ENCODE results near the gene STAT5A. TPM values are rescaled to one million over a fixed set of nuclear protein-coding genes. Genes with fewer than 3 reads are reported as not detected.
A peak's percentile ranks its signal among the peaks of the same experiment; 100 is the strongest.

Gene STAT5A
- total and polyA plus RNA-seq, 9 of the 15 experiments (the other 6 are each of a cell fraction or from before 2014, with no cell fraction given): 79.9 to 415 (median 196) TPM

- TF ChIP-seq VEZF1 (CRISPR knock-in tag; IDR thresholded peaks at IDR 0.05) (peak; percentile 66), ZFX (CRISPR knock-in tag; IDR thresholded peaks at IDR 0.05) (no peak), FOXK2 (conservative IDR thresholded peaks at IDR 0.05 in 1 of 2, IDR thresholded peaks at IDR 0.05 in 1 of 2; ENCODE audit: low read depth in 2 of 2) (peak in 1 of 2 experiments; percentile 59; a peak in 1 of 4 replicates), MECOM (CRISPR knock-in tag; IDR thresholded peaks at IDR 0.05) (0 out of 2 replicates have a peak, but pooled peaks have one; percentile 26), ZNF3 (CRISPR knock-in tag; IDR thresholded peaks at IDR 0.05) (no peak), ZNF347 (CRISPR knock-in tag; IDR thresholded peaks at IDR 0.05; ENCODE audit: low read depth) (no peak), CC2D1A (IDR thresholded peaks at IDR 0.05) (peak; percentile 89), TRIM24 (IDR thresholded peaks at IDR 0.05) (no peak), ZKSCAN1 (IDR thresholded peaks at IDR 0.05; ENCODE audit: low read depth, low read length) (peak; percentile 80), CREB3 (tag; conservative IDR thresholded peaks at IDR 0.05; ENCODE audit: low read depth) (no peak), MCM2 (IDR thresholded peaks at IDR 0.05; ENCODE audit: low read depth) (no peak), PTRF (tag; IDR thresholded peaks at IDR 0.05) (no peak), DACH1 (IDR thresholded peaks at IDR 0.05; ENCODE audit: partially characterized antibody) (no peak), SREBF2 (CRISPR knock-in tag; IDR thresholded peaks at IDR 0.05) (no peak), KAT8 (IDR thresholded peaks at IDR 0.05; ENCODE audit: low read depth) (no peak), SIX5 (IDR thresholded peaks at IDR 0.05; ENCODE audit: borderline replicate concordance in 1 of 2, insufficient read depth in 1 of 2, low read depth in 1 of 2, low read length in 2 of 2) (no peak), RUNX1 (IDR thresholded peaks at IDR 0.05; ENCODE audit: low read depth) (no peak), NR3C1 (CRISPR knock-in tag; IDR thresholded peaks at IDR 0.05) (no peak), MITF (IDR thresholded peaks at IDR 0.05) (no peak), MED1 (CRISPR knock-in tag; IDR thresholded peaks at IDR 0.05; ENCODE audit: borderline replicate concordance) (no peak)
- TF ChIP-seq, protein P1, sequence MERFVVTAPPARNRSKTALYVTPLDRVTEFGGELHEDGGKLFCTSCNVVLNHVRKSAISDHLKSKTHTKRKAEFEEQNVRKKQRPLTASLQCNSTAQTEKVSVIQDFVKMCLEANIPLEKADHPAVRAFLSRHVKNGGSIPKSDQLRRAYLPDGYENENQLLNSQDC (CRISPR knock-in tag; IDR thresholded peaks at IDR 0.05): no peak
- TF ChIP-seq, protein P2, sequence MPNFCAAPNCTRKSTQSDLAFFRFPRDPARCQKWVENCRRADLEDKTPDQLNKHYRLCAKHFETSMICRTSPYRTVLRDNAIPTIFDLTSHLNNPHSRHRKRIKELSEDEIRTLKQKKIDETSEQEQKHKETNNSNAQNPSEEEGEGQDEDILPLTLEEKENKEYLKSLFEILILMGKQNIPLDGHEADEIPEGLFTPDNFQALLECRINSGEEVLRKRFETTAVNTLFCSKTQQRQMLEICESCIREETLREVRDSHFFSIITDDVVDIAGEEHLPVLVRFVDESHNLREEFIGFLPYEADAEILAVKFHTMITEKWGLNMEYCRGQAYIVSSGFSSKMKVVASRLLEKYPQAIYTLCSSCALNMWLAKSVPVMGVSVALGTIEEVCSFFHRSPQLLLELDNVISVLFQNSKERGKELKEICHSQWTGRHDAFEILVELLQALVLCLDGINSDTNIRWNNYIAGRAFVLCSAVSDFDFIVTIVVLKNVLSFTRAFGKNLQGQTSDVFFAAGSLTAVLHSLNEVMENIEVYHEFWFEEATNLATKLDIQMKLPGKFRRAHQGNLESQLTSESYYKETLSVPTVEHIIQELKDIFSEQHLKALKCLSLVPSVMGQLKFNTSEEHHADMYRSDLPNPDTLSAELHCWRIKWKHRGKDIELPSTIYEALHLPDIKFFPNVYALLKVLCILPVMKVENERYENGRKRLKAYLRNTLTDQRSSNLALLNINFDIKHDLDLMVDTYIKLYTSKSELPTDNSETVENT (CRISPR knock-in tag; IDR thresholded peaks at IDR 0.05): peak; percentile 56; the same call in 1 of the 2 replicates
Observed at GRCh38 chr17:42322382-42323267, 34.3 kb downstream of the STAT5A start (continued).

Data from K562 (cell line).